Measurements from ENCODE around the gene GJD3.
A peak's percentile ranks its signal among the peaks of the same experiment; 100 is the strongest.

GJD3 gene

GRCh38 chr17:40322358-40323315 is 41.9 kb downstream of the GJD3 start:
- DNase-seq (ENCODE audit: low spot score), result peak; percentile 90

DNA sequence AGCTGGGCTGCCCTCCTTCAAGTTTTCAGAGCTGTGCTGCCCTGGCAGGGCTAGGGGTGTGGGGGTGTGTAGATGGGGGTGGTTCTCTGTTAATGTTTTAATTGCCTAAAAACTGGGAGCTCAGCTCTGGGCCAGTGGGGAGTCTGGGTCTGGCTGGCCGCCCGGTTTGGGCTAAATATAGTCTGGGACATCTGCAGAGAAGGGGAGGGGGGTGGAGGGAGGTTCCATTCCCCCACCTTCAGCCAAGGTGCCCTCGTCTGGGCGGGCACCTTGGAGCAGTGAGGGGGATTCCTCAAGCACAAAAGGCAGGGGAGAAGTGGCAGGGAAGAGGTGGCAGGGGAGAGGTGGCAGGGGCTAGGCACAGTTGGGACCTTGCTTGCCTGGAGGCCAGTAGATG is 42.6 kb downstream of the GJD3 start:
- no peak for DNase-seq (ENCODE audit: low spot score)

GRCh38 chr17:40321524-40321929 is 43.0 kb downstream of the GJD3 start:
- no peak for DNase-seq (ENCODE audit: low spot score)

DNA sequence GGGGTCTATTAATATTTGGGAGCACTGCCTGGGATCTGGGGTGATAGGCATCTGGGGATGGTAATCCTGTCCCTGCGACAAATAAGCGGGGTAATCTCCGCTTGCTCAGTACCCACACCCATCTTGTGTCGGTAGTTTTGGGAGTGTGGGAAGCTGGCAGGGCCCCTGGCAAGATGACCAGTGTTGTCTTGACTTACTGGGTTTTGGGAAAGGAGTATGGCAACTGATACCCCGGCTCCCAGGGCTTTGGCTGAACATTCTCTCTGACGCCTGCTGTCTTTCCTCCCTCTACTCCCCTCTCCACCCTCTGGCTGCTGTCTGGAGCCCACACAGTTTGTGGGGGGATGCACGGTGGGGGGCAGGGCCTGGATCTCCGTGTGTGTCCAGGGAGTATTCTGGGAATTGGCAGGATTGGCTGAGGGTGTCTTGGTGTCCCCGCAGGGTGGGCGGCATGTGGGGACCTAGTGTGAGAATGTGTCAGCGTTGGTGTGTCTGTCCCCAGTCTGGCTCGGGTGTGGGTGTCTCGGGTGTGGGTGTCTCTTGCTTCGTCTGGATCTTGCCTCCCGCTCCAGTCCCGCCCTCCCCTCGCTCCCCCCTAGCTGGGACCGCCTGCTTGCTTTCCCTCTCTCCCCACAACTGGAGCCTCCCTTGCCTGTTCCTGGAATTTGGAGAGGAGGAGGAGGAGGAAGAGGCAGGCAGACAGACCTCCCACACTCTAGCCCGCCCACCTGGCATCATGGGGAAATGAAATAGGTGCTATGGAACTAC is 43.6 kb downstream of the GJD3 start:
- no peak for DNase-seq (ENCODE audit: low spot score)

DNA sequence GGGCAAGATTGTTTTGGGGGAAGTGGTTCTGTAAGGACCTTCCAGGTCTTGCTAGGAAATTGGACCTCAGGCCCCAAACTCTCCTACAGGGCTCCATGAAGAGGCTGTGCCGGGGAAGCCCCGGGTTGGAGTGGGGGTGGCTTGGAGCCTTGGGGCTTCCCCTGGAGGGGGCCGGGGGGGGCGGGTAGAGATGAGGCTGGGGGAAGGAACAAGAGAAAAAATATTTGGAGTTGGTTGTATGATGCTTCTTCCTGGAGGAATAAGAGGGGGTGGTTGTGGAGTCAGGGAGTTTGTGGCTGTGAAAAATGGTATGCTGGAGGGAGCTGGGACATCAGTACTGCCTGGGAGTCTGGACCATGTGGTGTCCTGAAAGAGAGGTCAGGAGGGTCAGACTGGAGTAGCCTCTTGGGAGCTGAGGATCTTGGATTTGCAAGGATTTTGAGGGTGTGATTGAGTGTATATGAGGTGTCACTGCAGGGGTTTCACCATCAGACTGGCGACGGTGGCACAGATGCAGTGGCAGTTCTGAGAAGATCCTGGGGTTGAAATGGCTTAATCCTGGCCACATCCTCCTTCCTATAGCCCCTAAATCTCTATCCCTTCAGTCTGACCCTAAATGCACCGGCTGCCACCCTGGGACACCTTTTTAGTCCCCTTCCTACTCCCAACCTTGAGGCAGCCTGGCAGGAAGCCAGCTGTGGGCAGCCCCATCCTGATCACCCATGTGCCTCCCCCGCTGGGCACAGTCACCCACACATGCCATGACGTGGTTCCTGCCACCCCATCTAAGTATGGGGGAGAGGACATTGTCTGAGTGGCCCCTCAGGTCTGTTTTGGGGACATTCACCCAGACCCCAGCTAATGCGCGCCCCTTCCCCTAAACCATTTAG is 44.6 kb downstream of the GJD3 start:
- DNase-seq (ENCODE audit: low spot score), result peak; percentile 80

- DNase-seq (ENCODE audit: low spot score), result no peak
These were observed 45.6 kb downstream of the GJD3 start for GRCh38 chr17:40318830-40319391.

DNA sequence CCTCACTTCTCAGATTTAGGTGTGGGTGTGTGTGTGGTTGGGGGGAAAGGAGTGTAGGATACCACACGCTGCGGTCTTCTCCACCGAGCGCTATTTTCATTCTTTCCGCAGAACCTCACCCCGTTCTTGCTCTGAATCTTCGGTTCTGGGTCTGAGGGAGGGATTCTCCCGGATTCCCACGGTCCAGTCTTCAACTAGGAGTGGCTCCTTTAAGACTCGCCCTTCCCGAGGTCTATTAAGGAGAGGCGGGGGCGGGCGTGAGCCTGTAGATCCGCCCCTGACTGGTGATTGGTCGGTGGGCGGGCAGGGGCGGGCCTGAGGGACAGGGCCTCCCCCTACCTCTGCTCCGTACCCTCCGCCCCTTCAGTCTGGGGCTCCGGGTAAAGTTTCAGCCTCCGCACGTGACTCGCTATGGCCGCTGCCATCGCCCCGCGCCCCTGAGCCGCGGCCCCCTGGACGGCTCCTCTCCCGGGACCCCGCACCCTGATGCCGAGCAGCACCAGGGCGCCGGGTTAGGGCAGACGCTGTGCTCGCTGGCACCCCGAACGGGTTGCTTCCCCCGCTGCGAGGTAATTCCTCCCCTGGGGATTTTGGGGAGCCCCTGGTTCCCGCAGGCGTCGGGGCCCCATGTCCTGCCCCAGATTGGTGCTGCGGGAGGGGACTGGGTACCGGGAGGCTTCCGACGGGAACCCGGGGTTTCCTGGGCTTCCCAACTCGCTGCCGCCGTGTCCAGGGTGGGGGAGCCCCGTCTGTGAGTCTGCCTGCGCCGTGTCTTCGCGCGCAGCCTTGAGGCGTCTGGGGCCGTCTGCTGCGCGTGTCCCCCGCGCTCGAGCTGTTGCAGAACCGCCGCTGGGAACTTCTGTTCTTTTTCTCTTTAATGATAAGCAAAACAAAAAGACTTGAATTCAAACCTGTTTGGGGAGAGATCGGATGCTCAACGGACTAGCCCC is 46.4 kb downstream of the GJD3 start:
- peak; percentile 92 for DNase-seq (ENCODE audit: low spot score)

- no peak for DNase-seq (ENCODE audit: low spot score)
These were observed 47.1 kb downstream of the GJD3 start for GRCh38 chr17:40317345-40317873.

DNA sequence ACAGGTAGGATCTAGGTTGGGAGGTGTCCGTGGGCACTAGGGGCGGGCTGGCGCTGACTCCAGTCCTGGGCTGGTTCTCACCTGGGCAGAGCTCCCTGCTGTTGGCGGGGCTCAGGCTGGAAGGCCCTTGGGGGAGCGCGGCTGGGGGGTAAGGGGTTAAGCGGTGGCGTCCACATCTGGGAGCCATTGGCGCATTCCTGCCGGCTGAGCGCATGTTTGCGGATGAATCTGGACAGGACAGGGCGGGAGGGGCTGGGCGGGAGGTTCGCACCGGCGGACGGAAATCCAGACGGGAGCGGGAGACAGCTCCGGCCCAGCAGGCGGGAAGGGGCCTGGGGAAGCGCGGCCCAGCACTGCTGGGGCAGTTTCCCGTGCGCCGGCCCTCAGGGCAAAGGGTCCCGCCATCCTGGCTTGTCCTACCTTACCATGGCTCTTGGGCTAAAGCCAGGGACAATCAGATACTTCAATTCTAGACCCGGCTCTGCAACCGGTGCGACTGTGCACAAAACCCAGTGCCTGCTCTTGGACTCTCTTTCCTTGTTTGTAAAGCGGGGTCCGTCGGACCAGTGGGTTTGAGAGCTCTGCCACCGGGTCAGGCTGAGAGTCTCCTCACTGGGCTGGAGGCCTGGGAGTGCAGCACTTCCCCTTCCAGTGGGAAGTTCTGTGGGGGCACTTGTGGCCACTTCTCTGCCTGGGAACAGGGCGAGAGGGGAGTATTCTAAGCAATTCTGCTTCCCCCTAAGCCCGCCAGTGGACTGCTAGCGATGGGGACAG is 47.8 kb downstream of the GJD3 start:
- no peak for DNase-seq (ENCODE audit: low spot score)

- DNase-seq (ENCODE audit: low spot score), result no peak
These were observed 48.6 kb downstream of the GJD3 start for GRCh38 chr17:40315678-40316570.

DNA sequence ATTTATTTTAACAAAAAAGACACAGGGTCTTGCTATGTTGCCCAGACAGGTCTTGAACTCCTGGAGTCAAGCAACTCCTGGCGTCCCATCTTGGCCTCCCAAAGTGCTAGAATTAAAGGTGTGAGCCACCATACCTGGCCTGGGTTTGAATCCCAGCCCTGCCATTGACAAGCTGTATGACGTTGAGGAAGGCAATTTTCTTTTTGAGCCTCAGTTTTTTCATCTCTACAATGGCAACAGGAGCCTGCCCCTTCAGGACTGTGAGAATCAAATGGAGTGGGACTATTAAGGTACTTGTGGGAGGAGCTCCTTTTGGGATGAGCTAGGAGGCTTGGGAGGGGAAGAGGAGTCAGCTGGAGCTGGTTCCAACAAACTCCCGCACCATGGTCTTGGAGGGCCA is 49.3 kb downstream of the GJD3 start:
- DNase-seq (ENCODE audit: low spot score), result no peak

DNA sequence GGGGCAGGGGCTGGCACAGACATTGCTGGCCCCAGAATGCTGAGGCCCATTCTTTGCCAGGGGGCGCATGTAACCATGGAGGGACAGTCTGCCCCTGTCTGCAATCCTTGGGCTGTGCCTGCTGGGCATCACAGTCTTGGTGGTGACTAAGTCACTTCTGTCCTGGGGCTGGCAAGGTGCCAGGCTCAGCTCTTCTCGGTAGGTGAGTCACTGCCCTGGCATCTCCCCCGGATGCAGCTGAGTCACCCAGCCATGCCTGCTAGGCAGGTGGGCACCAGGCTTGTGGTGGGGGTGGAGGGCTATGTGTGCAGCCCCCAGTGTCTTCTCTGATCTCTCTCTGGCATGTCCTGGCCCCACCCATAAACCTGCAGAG is 50.0 kb downstream of the GJD3 start:
- peak; percentile 90 for DNase-seq (ENCODE audit: low spot score)

- no peak for DNase-seq (ENCODE audit: low spot score)
These were observed 50.6 kb downstream of the GJD3 start for GRCh38 chr17:40313668-40314583.
